Measurements from ENCODE around the gene APLNR.

APLNR gene

GRCh38 chr11:57230791-57231538 is 6.1 kb downstream of the APLNR start:
- TF ChIP-seq MYC (IDR thresholded peaks at IDR 0.05; ENCODE audit: low read depth, low read length) (no peak), POLR2A (IDR thresholded peaks at IDR 0.05; ENCODE audit: extremely low read depth, insufficient read length) (no peak), MAX (IDR thresholded peaks at IDR 0.05; ENCODE audit: low read depth, low read length) (no peak), CTCF (IDR thresholded peaks at IDR 0.05; ENCODE audit: low read depth, low read length) (no peak)
- no peak for DNase-seq (ENCODE audit: low read depth)
- H3K4me3 ChIP-seq (ENCODE audit: low read depth, low read length) = no peak overlapping the region

GRCh38 chr11:57230316-57230715 is 6.7 kb downstream of the APLNR start:
- no peak for DNase-seq (ENCODE audit: low read depth)
- no peak for TF ChIP-seq MYC (IDR thresholded peaks at IDR 0.05; ENCODE audit: low read depth, low read length)
- no peak for TF ChIP-seq MAX (IDR thresholded peaks at IDR 0.05; ENCODE audit: low read depth, low read length)
- TF ChIP-seq CTCF (IDR thresholded peaks at IDR 0.05; ENCODE audit: low read depth, low read length) = no peak
- TF ChIP-seq POLR2A (IDR thresholded peaks at IDR 0.05; ENCODE audit: extremely low read depth, insufficient read length) = no peak
- H3K4me3 ChIP-seq (ENCODE audit: low read depth, low read length) = no peak overlapping the region

- no peak for TF ChIP-seq CTCF (IDR thresholded peaks at IDR 0.05; ENCODE audit: low read depth, low read length)
- no peak for TF ChIP-seq MAX (IDR thresholded peaks at IDR 0.05; ENCODE audit: low read depth, low read length)
- TF ChIP-seq POLR2A (IDR thresholded peaks at IDR 0.05; ENCODE audit: extremely low read depth, insufficient read length) = no peak
- TF ChIP-seq MYC (IDR thresholded peaks at IDR 0.05; ENCODE audit: low read depth, low read length) = no peak
- DNase-seq (ENCODE audit: low read depth) = no peak
- no peak overlapping the region for H3K4me3 ChIP-seq (ENCODE audit: low read depth, low read length)
Observed at GRCh38 chr11:57228600-57228999, 8.4 kb downstream of the APLNR start.

GRCh38 chr11:57224537-57224936 is 12.5 kb downstream of the APLNR start:
- TF ChIP-seq POLR2A (IDR thresholded peaks at IDR 0.05; ENCODE audit: extremely low read depth, insufficient read length) = no peak
- TF ChIP-seq CTCF (IDR thresholded peaks at IDR 0.05; ENCODE audit: low read depth, low read length) = no peak
- TF ChIP-seq MAX (IDR thresholded peaks at IDR 0.05; ENCODE audit: low read depth, low read length) = no peak
- no peak for TF ChIP-seq MYC (IDR thresholded peaks at IDR 0.05; ENCODE audit: low read depth, low read length)
- no peak for DNase-seq (ENCODE audit: low read depth)
- H3K4me3 ChIP-seq (ENCODE audit: low read depth, low read length) = no peak overlapping the region

GRCh38 chr11:57224128-57224527 is 12.9 kb downstream of the APLNR start:
- DNase-seq (ENCODE audit: low read depth) = no peak
- no peak overlapping the region for H3K4me3 ChIP-seq (ENCODE audit: low read depth, low read length)
- TF ChIP-seq POLR2A (IDR thresholded peaks at IDR 0.05; ENCODE audit: extremely low read depth, insufficient read length) = no peak
- TF ChIP-seq MYC (IDR thresholded peaks at IDR 0.05; ENCODE audit: low read depth, low read length) = no peak

GRCh38 chr11:57223601-57224000 is 13.4 kb downstream of the APLNR start:
- DNase-seq (ENCODE audit: low read depth) = no peak
- H3K4me3 ChIP-seq (ENCODE audit: low read depth, low read length) = no peak overlapping the region
- no peak for TF ChIP-seq MYC (IDR thresholded peaks at IDR 0.05; ENCODE audit: low read depth, low read length)
- no peak for TF ChIP-seq MAX (IDR thresholded peaks at IDR 0.05; ENCODE audit: low read depth, low read length)
- TF ChIP-seq CTCF (IDR thresholded peaks at IDR 0.05; ENCODE audit: low read depth, low read length) = no peak
